HG02610 (cell line): ENCODE measurements around the gene ARAP1.

Experiments
- ATAC-seq: cut with Tn5 transposase; IDR thresholded peaks from one replicate; pipeline ENCODE4 v1.9.1; 2021; ENCODE audit warnings: mild to moderate bottlenecking, moderate library complexity; ENCODE audit not compliant: unreplicated experiment

Gene ARAP1

GRCh38 chr11:72764503-72764902 lies 12.3 kb upstream of the ARAP1 start:
- ATAC-seq = no peak

GRCh38 chr11:72763823-72764222 lies 11.6 kb upstream of the ARAP1 start:
- ATAC-seq = no peak

- ATAC-seq = no peak
Observed at GRCh38 chr11:72762641-72763304, 10.6 kb upstream of the ARAP1 start.

DNA sequence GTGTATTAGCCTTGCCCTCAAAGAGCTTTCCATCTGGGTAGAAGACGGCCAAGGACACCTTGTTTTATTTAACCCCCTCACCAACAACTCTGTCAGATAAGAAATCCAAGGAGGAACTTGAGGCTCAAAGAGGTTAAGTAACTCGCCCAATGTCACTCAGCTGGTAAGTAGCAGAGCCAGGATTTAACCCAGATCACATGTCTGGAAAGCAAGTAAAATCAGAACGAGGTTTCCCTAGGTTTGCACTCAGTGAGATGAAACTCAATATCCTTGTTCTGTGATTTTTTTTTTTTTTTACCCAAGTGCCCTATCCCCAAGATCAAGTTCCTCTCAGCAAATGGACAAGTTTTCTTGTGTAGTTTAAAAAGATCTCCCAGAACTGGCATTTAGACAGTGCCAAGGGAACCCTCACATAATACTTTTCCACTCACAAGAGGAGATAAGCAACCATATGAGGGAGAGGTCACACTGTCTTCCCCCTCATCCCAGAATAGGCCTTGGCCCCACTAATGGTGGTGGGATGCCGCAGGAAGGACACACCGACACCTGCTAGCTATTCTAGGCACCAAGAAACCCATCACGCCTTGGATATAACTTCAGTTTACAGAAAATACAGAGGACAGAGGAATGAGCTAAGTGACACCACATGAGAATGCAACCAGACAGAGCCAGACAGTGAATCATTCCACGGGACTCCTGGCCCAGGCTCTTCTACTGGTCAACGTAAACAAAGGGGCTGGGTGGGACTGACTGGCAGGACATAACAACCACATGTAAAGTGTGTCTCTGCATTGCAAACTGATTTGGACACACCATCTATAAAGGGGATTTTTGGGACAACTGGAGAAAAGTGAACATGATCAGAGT lies 8.6 kb upstream of the ARAP1 start:
- ATAC-seq = no peak

DNA sequence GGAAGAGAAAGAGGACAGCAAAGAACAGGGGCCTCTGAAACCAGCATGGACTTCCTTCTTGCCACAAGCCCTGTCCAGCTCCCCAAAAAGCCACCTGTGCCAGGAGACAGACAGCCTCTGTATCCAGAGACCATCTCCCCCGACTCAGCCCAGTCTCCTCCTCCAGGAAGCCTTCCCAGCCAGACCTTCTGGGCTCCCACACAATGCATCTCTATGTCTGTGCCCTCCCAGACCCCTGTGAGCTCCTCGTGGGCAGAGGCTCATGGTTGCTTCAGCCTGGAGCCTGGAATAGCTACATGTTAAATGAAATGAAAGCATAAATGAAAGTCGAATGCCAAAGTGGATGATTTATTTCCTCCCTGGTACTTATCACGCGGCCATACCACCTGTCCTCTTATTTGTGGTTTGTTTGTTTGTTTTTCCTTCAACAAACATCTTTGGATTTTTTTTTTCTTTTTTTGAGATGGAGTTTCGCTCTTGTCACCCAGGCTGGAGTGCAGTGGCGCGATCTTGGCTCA lies 7.3 kb upstream of the ARAP1 start:
- no peak for ATAC-seq

DNA sequence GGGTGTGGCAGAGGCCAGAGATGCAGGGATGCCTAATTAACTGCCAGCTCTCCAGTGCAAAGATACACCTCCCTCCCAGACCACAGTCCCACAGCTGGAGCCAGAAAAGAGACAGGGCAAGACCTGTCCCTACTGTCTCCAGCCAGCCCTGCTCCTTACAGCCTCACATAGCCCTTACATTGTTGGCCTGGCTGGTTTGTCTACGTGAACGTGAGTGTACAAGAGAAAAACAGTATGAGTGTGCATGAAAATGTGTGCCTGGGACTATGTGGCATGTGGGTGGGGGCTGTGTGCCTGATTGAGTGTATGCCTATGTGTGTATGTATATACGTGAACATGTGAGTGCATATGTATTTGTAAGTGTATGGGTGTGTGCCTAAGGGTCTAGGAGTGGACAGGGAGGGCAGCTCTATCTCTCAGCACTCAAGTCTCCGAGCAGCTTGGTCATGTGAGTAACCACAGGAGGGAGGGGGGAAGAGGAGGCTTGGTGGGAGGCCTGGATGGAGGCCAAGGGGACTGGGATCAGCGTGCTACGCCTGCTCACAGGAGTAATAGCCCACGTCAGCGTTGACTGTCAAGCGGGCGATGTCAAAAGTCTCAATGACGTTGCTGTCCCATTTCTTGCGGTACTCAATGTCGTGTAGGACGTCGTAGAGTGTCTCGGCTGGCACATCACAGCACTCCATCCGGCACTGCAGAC lies 6.6 kb upstream of the ARAP1 start:
- no peak for ATAC-seq

- no peak for ATAC-seq
Observed at GRCh38 chr11:72758304-72758689, 6.1 kb upstream of the ARAP1 start.

- no peak for ATAC-seq
Observed at GRCh38 chr11:72755713-72756285, 3.6 kb upstream of the ARAP1 start.

DNA sequence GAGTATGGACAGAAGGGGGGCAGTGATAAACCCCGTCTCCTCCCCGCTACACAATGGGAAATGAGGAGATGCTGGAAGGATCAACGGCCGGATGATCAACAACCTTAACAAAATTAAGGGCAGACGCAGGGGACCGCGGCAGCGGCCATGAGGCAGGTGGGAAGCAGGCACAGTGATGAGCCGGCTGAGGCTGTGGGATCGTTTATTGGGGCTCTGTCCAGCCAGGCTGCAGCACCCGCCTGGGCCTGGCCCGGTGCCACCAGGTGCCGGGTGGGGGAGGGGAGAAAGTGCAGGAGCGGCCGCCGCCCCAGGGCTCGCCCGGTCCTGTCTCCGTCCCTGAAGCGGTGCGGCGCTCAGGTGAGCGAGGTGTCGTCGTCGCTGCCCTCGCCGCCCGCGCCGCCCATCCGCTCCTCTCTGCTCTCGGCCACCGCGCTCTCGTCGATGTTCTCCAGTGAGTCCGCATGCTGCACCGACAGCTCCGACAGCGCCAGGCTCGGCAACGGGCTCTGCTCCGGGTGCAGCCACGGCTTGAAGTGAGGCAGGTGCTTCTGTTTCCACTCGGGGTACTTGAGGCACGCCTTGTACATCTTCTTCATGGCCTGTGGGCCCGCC lies 2.4 kb upstream of the ARAP1 start:
- no peak for ATAC-seq

DNA sequence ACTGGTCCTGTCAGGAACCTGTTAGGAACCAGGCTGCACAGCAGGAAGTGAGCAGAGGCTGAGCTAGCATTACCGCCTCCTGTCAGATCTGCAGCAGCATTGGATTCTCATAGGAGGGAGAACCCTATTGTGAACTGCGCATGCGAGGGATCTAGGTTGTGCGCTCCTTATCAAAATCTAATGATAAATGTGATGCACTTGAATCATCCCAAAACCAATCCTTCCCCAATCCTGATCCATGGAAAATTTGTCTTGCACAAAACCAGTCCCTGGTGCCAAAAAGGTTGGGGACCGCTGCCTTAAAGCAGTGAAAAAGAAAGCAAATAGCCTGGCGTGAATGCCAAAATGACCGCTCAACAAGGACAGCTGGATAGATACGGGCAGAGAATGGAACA lies 1.9 kb upstream of the ARAP1 start:
- no peak for ATAC-seq

- no peak for ATAC-seq
Observed at GRCh38 chr11:72753341-72754148, 1.3 kb upstream of the ARAP1 start.

DNA sequence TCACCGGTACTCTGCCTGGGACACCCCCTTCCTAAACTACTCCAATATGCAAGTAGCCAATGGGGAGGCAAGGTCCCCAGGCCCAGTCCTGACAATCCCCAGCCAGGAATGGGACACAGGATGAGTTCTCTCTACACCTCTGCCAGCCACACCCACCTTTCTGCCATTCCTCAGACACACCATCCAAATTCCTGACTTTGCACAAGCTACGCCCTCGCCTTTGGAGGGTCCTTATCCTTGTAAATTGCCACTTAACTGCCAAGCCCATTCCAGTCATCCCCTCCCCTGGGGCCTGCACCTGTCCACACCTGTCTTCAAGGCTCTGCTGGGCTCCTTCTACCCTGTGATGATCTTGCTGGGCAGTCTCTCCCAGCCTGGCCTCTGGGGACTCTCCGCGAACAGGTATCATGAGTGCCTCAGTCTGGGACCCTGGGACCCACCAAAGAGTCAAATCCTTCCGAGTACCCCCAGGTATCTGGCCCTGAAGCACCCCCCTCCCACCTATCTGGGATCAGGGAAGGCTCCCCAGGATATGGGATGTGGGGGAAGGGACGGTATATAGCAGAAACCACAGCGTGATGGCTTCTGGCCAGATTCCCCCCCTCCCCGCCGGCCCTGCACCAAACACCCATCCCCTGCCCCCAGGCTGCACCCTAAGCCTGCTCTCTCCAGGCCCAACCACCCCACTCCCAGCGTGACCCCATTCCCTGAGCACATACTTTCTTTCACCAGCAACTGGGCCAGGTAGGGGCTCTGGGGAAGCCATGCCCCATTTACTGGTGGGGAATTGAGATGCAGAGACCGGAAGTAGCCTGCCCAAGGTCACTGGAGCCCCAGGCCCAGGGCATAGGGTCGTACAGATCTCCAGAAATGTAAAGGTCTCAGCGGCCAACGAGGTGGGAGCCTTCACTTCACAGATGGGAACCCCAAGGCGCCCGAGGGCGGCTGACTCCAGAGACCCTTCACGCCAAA lies 806 bp downstream of the ARAP1 start:
- ATAC-seq = no peak

GRCh38 chr11:72750556-72751115 lies 1.6 kb downstream of the ARAP1 start:
- no peak for ATAC-seq

- ATAC-seq = no peak
Observed at GRCh38 chr11:72750086-72750485, 2.1 kb downstream of the ARAP1 start.

DNA sequence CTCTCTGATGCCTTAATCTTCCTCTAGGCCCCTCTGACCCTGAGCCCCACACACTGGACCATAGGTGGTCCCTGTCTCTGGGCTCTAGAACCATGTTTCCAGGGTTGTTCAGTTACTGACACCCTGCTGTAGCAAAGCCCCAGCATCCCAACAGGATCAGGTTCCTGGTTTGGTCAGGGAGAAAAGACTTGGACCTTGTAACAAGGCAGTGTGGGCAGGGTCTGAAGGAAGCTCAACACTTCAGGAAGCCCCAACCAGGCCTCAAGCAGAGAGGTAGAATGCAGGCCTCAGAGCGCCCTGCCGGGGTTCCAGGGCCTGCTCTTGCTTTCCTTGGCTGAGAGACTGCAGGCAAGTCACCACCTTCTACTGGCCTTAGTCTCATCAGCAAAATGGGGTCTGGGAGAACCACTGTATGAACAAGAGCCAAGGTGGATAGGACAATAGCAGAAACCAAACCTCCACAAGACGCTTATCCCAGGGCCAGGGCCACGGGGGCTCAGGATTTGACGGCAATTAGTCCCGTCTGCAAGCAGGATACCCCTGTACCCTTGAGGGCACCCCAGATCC lies 4.8 kb downstream of the ARAP1 start:
- ATAC-seq = no peak

- no peak for ATAC-seq
Observed at GRCh38 chr11:72746821-72747220, 5.4 kb downstream of the ARAP1 start.

GRCh38 chr11:72745925-72746550 lies 6.2 kb downstream of the ARAP1 start:
- no peak for ATAC-seq

GRCh38 chr11:72745511-72745910 lies 6.7 kb downstream of the ARAP1 start:
- ATAC-seq = no peak
